OCI-LY1 (cell line): Measurements from ENCODE around the gene STAMBP.

ENCODE experiments used
- CTCF ChIP-seq: fragments of 200-600 bp; sonication (generic), shearing (Covaris generic); IDR thresholded peaks from 2 replicates; pipeline ENCODE4 v1.5.1; 2017; ENCODE audit warnings: mild to moderate bottlenecking, antibody characterized with exemption, low read length, moderate library complexity, mixed read lengths
- EZH2 ChIP-seq: fragments of 200-600 bp; sonication (generic), shearing (Covaris generic); IDR thresholded peaks from 2 replicates; pipeline ENCODE4 v1.8.0; 2017; ENCODE audit warnings: borderline replicate concordance, mixed run types, mild to moderate bottlenecking, antibody characterized with exemption, low read length, moderate library complexity, mixed read lengths

GRCh38 chr2:73821669-73822068, 7.1 kb upstream of the STAMBP start:
- no peak for TF ChIP-seq CTCF
- TF ChIP-seq EZH2: no peak
